Measurements from ENCODE around the gene LUZP1.

- TF ChIP-seq CTCF (IDR thresholded peaks at IDR 0.05; ENCODE audit: low read depth, low read length): no peak
- TF ChIP-seq, protein P1, sequence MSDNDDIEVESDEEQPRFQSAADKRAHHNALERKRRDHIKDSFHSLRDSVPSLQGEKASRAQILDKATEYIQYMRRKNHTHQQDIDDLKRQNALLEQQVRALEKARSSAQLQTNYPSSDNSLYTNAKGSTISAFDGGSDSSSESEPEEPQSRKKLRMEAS (IDR thresholded peaks at IDR 0.05; ENCODE audit: low read depth, low read length): no peak
Measured at GRCh38 chr1:23187637-23188036, 19.0 kb upstream of the LUZP1 start.

Measured in NB4 (cell line).